ENCODE measurements around the gene SUGP2.

Gene SUGP2

DNA sequence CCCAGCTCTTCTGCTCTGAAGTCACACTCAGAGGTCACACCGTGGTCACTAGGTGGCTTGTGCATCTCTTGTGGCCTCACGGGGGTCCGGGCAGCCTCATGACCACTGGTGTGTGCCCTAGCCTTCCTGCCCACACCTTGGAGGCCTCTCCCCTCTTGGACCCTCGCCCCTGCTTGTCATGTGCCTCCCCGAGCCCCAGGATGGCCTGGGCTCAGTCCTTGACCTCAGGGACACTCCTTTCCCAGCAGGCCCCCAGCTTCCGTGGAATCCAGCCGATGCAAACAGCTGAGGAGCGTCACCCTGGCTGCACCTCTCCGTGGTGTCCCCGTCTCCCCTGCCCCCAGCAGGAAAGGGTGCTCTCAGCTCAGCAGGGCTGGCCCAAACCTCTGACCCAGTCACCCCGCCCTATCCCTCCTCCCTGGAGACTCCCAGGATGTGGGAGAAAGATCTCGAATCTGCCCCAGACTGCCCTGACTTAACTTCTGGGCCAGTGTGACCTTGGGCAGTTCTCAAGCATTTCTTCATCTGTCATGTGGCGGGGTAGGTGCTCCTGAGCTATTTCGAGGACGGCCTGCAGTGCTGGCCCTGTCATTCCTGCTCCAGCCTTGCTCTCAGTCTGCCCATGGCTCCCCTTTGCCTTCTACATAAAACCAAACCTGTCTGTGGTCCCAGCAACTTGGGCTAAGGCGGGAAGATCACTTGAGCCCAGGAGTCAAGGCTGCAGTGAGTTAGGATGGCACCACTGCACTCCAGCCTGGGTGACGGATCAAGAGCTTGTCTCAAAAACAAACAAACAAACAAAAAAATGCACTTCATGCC, 25.9 kb upstream of the SUGP2 start:
- DNase-seq = no peak

DNA sequence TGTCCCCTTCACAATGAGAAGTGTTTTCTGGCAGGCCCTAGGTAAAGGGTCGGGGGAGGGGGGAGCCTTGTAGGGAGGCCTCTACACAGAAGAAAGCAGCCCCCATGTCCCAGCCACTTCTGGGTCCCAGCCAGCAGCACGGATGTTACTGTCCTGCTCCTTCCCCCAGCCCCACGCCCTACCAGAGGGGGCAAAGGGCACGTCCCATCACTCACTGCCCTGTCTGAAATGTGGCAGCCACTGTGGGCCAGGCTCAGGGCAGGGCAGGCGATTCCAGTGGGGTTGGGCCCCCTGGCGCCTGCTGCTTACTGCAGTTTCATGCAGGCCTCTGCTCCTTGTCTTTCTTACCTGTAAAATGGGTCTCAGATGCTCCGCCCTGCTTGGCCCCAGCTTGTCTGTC, 24.4 kb upstream of the SUGP2 start:
- DNase-seq = no peak

DNA sequence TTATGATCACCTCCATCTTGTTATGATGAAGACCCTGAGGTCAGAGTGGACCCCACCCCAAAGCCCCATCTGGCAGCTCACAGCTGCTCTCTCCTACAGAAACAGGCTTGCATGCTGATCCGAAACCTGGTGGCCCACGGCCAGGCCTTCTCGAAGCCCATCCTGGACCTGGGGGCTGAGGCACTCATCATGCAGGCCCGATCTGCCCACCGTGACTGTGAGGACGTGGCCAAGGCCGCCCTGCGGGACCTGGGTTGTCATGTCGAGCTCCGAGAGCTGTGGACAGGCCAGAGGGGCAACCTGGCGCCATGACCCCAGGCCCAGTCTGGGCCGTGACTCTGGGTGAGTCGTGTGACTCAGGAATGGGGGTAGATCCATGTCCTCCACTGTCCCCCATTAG, 24.0 kb upstream of the SUGP2 start:
- no peak for DNase-seq

DNA sequence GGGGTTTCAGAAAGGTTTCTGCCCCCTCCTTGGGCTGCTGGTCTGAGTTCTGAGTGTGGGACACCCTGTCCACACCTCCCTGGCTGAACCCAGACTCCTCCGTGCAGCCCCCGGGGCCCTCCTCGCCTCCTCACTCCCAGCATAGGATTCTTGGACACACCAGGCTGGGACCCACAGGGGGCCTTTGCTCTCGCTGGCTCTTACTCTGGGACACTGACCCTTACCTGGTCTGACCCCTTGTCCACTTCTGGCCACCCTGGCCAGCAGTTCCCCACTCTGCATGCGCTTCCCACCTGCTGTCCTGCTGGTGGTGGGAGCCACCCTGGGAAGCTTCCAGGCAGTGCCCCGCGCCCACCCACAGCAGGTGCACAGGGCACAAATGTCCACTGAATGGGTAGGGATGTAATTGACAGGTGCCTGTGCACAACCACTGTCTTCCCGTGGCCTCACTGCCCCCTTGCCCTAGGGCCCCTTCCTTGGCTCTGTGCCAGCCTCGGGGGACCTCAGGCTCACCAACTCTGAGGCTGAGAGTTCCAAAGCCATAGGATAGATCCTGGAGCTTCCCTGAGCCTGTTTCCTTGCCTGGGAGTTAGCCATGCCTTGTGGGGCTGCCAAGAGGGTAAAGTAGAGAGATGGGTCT, 23.4 kb upstream of the SUGP2 start:
- DNase-seq = no peak

DNA sequence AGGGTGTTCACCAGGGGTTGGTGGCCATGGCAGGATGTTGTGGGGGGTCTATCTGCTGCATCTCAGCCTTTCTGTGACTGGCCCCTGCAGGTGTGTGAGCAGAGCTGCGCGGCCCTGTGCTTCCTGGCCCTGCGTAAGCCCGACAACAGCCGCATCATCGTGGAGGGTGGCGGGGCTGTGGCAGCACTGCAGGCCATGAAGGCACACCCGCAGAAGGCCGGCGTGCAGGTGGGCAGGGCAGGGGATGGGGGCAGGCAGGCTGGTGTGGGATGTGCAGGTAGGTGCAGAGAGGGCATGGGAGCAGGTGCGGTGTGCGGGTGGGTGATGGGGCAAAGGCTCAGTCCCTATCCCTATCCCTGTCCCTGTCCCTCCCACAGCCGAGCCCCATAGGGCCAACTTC, 22.4 kb upstream of the SUGP2 start:
- no peak for DNase-seq

DNA sequence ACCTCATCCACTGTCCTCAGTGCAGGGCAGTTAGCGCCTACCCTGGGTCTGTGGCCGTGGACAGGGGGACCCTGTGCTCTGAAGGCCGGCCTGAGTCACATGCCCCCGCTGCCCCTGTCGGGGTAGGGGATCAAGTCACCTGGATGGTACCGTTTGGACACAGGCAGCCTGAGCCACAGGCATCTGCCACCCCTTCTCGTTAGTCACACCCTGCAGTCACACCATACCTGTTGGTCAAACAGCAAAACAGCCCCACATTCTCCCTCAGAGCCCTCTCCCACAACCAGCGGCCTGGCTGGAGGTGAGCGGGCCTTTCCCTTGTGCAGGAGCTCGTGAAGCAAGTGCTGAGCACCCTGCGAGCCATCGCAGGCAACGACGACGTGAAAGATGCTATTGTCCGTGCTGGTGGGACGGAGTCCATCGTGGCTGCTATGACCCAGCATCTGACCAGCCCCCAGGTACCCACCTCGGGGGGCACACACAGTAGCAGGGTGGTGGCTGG, 21.7 kb upstream of the SUGP2 start:
- no peak for DNase-seq

DNA sequence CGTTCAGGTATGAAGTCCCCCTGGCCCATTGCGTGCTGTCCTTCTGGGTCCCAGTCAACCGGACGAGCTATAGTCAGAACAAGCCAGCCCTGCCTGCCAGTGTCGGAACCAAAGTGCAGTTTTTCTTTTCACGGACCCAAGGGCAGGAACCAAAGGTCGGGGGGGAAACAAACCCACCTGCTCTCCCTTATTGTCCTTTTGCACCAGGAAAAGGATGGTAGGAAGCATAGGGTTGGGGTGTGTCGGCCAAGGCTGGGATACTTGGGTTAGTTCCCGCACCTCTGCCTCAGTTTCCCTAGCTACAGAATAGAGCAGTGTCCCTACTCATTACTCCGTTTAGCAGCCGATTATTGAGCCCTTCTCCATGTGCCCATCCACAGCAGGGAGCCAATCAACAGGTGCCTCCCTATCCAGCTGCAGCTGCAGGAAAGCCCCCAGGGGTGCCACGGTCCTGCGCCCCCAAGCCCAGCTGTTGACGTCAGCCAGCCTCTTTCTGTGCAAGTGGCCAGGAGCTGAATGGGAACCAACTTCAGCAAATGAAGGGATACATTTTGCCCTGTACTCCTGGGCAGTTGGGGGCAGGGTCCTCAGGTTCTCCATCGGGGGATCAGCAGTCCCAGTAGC, 21.1 kb upstream of the SUGP2 start:
- no peak for DNase-seq

DNA sequence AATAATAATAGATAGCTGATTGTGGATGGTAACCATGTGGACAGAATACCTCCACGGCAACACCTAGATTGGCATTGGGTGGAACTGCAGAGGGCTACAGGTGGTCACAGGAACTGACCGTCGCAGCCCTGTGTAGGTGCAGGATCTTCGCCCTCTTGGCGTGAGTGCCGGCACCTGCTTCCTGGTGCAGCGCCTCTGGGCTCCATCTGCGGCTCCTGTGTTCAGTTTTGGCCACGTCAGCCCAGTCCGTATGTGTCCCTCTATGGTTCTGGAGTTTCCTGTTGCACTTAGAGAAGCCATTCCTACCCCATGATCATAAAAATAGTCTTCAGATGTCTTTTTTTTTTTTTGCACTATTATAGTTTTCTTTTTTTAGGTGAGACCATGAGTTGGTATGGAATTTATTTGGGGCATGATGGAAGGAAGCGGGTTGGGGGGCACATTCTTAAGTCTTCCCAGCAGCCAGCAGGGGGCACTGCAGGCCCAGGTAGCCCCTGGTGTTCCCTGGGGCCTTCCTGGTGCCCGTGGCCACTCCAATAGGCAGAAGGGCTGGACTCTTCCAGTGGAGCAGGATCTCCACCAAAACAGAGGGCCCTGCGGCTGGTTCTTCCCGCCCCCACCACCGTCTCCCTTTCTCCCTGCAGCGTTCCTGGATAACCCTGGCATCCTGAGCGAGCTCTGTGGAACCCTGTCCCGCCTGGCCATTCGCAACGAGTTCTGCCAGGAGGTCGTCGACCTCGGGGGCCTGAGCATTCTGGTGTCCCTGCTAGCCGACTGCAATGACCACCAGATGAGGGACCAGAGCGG, 20.4 kb upstream of the SUGP2 start:
- DNase-seq = peak; percentile 24 to 38

DNA sequence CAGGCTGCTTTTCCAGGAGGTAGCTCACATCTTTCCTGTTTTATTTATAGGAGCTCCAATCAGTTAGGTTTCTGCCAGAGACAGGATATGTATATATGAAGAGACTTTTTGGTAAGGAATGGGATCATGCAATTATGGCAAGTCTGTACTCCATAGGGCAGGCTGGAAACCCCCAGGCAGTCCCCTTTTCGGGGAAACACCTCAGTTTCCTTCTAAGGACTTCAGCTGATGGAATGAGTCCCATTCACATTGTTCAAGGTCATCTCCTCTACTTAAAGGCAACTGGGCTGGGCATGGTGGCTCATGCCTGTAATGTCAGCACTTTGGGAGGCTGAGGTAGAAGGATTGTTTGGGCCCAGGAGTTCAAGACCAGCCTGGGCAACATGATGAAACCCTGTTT, 19.6 kb upstream of the SUGP2 start:
- no peak for DNase-seq

DNA sequence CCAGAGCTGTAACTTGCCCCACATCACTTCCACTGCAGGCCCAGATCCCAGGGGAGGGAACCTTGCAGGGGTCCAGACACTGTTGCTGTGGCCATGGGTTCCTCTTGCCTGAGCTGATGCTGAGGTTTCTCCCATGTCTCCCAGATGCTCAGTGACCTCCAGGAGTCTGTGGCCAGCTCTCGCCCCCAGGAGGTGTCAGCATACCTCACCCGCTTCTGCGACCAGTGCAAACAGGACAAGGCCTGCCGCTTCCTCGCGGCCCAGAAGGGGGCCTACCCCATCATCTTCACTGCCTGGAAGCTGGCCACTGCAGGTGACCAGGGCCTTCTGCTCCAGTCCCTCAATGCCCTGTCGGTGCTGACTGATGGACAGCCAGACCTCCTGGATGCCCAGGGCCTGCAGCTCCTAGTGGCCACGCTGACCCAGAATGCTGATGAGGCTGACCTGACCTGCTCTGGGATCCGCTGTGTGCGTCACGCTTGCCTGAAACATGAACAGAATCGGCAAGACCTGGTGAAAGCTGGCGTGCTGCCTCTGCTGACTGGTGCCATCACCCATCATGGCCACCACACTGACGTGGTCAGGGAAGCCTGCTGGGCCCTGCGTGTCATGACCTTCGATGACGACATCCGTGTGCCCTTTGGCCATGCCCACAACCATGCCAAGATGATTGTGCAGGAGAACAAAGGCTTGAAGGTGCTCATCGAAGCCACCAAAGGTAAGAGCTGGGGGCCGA, 18.3 kb upstream of the SUGP2 start:
- no peak for DNase-seq

DNA sequence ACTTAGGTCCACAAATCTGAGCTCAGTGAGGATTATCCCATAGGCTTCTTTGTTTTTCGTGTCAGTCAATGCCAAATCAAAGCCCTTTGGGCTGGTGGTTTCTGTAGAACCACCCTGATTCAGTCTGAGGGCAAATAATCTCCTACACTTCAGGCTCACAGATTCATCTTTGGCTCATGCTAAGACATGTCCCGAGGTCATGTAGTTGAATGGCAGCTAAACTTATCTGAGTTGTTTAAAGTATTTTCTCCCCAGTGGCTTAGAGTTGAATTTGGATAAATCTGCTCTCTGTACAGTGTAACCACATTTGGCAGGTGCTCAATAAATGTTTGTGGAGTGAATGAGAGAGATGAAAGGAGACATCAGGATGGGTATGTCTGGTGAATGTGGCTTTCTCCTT, 17.4 kb upstream of the SUGP2 start:
- no peak for DNase-seq

DNA sequence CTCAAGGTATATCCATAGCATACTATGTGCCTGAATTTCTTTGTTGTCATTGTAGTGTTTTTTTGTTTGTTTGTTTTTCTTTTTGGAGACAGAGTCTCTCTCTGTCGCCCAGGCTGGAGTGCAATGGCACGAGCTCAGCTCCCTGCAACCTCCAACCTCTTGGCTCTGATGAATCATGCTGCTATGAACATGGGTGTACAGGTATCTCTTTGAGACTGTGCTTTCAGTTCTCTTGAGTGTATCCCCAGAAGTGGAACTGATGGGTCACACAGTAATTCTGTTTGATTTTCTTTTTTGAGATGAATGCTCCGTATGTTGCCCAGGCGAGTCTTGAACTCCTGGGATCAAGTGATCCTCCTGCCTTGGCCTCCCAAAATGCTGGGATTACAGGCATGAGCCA, 16.8 kb upstream of the SUGP2 start:
- DNase-seq = no peak

DNA sequence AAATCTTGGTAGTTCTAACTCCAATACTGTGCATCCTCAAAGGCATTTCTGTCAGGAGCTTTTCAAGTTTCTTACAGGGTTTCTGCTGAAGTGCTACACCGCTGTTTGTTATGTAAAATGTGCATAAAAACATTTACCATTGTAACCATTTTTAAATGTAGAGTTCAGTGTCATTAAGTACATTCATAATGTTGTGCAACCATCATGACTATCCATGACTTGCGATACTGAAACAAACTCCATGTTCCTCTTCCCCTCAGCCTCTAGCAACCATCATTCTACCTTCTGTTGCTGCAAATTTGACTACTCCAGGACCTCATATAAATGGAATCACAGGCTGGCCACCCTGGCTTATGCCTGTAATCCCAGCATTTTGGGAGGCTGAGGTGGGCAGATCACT, 16.1 kb upstream of the SUGP2 start:
- no peak for DNase-seq

DNA sequence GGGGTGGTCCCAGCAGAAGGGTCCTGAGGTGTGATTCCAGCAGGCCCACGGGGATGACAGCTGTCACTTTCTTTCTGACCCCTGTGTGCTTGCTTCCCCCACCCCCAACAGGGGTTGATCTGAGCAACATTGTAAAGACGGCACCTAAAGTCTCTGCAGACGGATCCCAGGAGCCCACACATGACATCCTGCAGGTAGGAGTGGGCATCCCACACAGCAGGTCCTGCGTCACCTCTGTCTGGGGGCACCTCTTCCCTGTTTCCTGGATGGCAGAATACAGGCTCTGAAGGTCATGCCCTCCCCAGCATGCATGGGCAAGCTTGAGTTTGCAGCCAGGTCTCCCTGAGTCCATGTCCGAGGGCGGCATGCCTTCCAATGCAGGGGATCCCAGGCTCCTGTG, 10.6 kb upstream of the SUGP2 start:
- DNase-seq = no peak

DNA sequence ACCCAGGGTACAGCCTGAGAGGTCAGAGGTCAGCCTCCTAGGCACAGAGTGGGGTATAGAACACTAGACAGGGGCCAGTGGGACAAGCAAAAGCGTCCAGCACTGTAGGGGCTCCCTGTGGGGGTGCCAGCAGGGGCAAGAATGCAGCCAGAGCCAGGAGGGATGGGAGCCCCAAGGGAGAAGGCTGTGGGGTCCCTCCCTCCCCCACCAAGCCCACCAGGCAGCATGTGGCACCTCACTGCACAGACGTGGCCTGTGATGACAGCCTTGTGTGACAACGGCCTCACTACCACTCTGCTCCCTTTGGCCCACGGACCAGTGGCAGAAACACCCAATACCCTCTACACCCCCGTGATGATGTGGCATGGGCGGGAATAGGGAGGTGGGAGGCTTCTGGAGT, 10.2 kb upstream of the SUGP2 start:
- DNase-seq = no peak

DNA sequence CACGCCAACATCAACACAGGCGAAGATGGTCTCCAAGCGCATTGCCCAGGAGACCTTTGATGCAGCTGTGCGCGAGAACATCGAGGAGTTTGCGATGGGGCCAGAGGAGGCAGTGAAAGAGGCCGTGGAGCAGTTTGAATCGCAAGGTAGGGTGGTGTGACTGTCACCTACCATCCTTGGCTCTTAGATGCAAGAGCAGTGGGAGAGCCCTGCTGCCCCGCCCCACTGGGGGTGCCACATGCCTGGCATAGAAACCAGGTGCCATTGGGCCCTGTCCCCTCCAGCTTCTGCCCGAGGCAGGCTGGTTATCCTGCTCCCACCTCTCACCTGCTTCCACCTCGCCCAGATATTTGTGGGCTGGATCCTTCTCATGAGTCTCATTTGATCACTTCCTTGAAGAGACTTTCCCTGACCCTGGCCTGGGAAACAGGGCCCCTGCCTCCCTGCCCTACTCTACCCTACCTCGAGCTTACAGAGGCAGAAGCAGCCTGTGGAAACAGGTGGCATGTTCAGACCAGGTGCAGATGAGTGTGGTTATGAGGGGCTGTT, 9.5 kb upstream of the SUGP2 start:
- no peak for DNase-seq

DNA sequence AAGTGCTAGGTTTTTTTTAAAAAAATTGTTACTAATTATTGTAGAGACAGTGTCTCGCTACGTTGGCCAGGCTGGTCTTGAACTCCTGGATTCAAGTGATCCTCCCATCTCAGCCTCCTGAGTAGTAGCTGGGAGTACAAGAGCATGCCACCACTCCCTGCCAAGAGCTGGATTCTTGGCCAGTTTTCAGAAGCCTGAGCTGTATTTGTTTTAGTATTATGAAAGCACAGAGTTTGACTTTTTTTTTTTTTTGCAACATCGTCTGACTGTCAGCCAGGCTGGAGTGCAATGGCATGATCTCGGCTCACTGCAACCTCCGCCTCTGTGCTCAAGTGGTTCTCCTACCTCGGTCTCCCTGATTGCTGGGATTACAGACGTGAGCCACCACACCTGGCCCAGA, 7.1 kb upstream of the SUGP2 start:
- no peak for DNase-seq

DNA sequence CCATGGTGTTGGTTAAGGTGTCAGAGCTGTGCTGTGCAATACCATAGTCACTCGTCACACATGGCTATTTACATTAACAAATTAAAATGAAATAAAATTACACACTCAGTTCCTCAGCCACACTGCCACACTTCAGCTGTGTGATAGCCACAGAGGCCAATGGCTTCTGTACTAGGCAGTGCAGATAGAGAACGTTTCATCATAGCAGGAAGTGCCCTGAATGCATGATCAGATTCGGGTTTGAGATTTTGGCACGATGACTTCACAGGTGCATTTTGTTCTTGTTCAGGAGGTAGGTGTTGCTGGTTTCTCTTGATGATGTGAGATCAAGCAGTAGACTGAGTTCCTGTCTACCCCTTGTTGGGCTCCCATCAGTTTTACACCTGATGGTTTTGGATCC, 6.6 kb upstream of the SUGP2 start:
- DNase-seq = no peak

DNA sequence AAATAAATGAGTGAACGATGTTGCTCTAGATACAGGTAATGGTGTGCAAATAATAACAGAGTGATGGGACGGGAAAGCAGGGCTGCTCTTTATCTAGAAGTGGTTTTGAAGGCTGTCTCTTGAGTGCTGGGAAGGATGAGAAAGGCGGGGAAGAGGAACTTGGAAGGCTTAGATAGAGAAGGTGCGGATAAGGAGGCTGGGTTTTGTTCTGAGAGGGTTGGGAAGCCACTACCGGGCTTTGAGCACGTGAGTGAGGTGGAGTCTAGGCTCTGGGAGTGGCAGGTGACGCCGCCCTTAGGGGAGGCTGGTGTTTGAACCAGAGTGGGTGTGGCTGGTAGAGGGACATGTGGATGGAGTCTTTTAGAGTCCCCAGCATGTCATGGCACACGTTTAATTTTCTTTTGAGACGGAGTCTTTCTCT, 897 bp upstream of the SUGP2 start:
- no peak for DNase-seq

DNA sequence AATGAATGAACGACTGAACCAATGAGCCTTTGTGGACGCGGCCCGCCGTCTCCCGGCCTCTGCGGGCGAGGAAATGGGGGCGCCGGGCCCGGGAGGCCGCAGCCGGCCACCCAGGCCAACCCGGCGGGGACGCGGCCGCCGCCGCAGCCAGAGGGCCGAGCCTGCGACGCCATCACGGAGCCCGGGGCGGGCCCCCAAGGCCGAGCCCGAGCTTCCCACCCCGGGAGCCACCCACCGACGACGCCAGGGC, 216 bp downstream of the SUGP2 start:
- DNase-seq = no peak

DNA sequence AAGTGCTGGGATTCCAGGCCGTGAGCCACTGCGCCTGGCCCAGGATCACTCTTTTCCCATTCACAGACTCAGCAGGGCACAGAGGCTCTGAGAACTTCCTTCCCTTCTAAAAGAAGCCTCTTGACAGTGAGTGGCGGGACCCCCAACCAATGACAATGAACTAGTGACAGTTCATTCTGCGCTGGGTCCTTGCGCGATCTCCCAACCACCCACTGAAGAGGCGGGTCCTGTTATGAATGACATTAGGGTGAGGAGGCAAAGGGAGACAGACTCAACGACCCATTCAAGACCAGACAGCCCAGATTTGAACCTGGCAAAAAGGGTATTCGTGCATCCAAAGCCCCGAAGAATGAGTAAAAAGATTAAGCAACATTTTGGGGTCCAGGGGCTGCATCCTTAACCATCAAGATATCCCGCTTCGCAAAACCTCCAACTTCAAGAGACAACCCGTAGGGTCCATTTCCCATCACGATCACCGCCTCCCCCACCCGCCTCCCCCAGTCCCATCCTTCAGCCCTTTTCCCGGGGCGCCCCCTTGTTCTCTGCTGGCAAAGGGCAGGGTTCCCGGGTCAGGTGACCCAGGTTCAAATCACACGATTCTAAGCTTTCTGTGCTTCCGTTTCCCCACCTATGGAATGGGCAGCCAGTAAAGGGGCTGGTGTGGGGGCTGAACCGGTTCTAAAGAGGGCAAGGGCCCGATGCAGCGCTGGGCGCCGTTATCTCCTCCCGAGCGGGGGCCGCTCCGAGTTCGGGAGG, 719 bp downstream of the SUGP2 start:
- DNase-seq = peak; percentile 66 to 73

DNA sequence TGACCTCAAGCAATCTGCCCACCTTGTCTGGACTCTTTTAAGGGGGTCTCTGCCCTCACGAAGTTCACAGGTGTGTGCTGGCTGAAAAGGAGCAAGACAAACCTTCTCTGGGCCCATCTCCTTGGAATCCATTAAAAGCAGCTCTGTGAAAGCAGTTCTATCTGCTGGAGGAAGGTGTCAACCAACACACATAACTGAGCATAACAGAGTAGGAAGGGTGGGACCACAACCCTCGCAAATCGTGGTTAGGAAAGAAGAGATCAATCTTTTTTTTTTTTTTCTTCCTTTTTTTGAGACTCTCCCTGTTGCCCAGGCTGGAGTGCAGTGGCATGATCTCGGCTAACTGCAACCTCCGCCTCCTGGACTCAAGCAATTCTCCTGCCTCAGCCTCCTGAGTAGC, 1.4 kb downstream of the SUGP2 start:
- DNase-seq = no peak
